NCI-H524 treated with DMSO at 0.1 percent for 48 hours (cell line): ENCODE data around the gene ASMT.
"Not testable (repeated sequence)": the region's sequence is repeated elsewhere in the genome, so short reads cannot be mapped to it uniquely, and the experiment has no call there.

Source experiments
- DNase-seq: peaks from one replicate; lab custom pipeline; 2025; lab: John Stamatoyannopoulos, UW

ASMT gene

GRCh38 chrX:1597345-1598020 lies 17.4 kb upstream of the ASMT start:
- DNase-seq = no peak

GRCh38 chrX:1598021-1598875 lies 16.6 kb upstream of the ASMT start:
- DNase-seq = no peak

- DNase-seq = no peak
These were observed 15.7 kb upstream of the ASMT start for GRCh38 chrX:1598876-1599790.

- no peak for DNase-seq
These were observed 15.0 kb upstream of the ASMT start for GRCh38 chrX:1599791-1600405.

GRCh38 chrX:1600406-1601050 lies 14.3 kb upstream of the ASMT start:
- DNase-seq = no peak

- DNase-seq = no peak
These were observed 13.7 kb upstream of the ASMT start for GRCh38 chrX:1601051-1601767.

- no peak for DNase-seq
These were observed 13.1 kb upstream of the ASMT start for GRCh38 chrX:1601768-1602085.

GRCh38 chrX:1602299-1602698 lies 12.6 kb upstream of the ASMT start:
- DNase-seq = no peak

- DNase-seq = no peak
These were observed 8.4 kb upstream of the ASMT start for GRCh38 chrX:1606496-1606895.

- DNase-seq = no peak
These were observed 5.5 kb upstream of the ASMT start for GRCh38 chrX:1609311-1609710.

GRCh38 chrX:1609762-1610161 lies 5.1 kb upstream of the ASMT start:
- DNase-seq = no peak

GRCh38 chrX:1610166-1610565 lies 4.7 kb upstream of the ASMT start:
- DNase-seq = no peak

GRCh38 chrX:1610736-1611135 lies 4.1 kb upstream of the ASMT start:
- DNase-seq = no peak

GRCh38 chrX:1612641-1613286 lies 2.1 kb upstream of the ASMT start:
- no peak for DNase-seq

- DNase-seq = no peak
These were observed 3.8 kb downstream of the ASMT start for GRCh38 chrX:1618689-1619088.

- DNase-seq = no peak
These were observed 8.8 kb downstream of the ASMT start for GRCh38 chrX:1623691-1624090.

GRCh38 chrX:1624158-1624860 lies 9.4 kb downstream of the ASMT start:
- DNase-seq = not testable (repeated sequence)

GRCh38 chrX:1624861-1625215 lies 10.0 kb downstream of the ASMT start:
- not testable (repeated sequence) for DNase-seq

- DNase-seq = no peak
These were observed 14.4 kb downstream of the ASMT start for GRCh38 chrX:1629244-1629643.

GRCh38 chrX:1646009-1646408 lies 31.1 kb downstream of the ASMT start:
- no peak for DNase-seq
